ENCODE measurements around the gene HDLBP.

Gene HDLBP

GRCh38 chr2:241228081-241228859 lies 87.2 kb downstream of the HDLBP start:
- DNase-seq (ENCODE audit: low spot score), result no peak

GRCh38 chr2:241227594-241227993 lies 87.9 kb downstream of the HDLBP start:
- DNase-seq (ENCODE audit: low spot score), result no peak

- no peak for DNase-seq (ENCODE audit: low spot score)
Measured at GRCh38 chr2:241226723-241227572, 88.5 kb downstream of the HDLBP start.

- DNase-seq (ENCODE audit: low spot score), result no peak
Measured at GRCh38 chr2:241225983-241226382, 89.5 kb downstream of the HDLBP start.

GRCh38 chr2:241225545-241225944 lies 89.9 kb downstream of the HDLBP start:
- DNase-seq (ENCODE audit: low spot score), result no peak

- no peak for DNase-seq (ENCODE audit: low spot score)
Measured at GRCh38 chr2:241224851-241225438, 90.5 kb downstream of the HDLBP start.

- DNase-seq (ENCODE audit: low spot score), result peak; percentile 74
Measured at GRCh38 chr2:241224018-241224850, 91.2 kb downstream of the HDLBP start.

- no peak for DNase-seq (ENCODE audit: low spot score)
Measured at GRCh38 chr2:241223211-241224017, 92.1 kb downstream of the HDLBP start.

GRCh38 chr2:241219856-241220356 lies 95.6 kb downstream of the HDLBP start:
- no peak for DNase-seq (ENCODE audit: low spot score)

GRCh38 chr2:241219030-241219382 lies 96.5 kb downstream of the HDLBP start:
- no peak for DNase-seq (ENCODE audit: low spot score)

GRCh38 chr2:241218131-241219029 lies 97.1 kb downstream of the HDLBP start:
- peak; percentile 63 for DNase-seq (ENCODE audit: low spot score)

- peak; percentile 88 for DNase-seq (ENCODE audit: low spot score)
Measured at GRCh38 chr2:241217320-241218031, 98.0 kb downstream of the HDLBP start.

GRCh38 chr2:241216211-241216761 lies 99.2 kb downstream of the HDLBP start:
- DNase-seq (ENCODE audit: low spot score), result no peak

GRCh38 chr2:241215421-241215820 lies 100.1 kb downstream of the HDLBP start:
- no peak for DNase-seq (ENCODE audit: low spot score)

GRCh38 chr2:241214766-241215165 lies 100.7 kb downstream of the HDLBP start:
- no peak for DNase-seq (ENCODE audit: low spot score)

GRCh38 chr2:241214209-241214608 lies 101.3 kb downstream of the HDLBP start:
- no peak for DNase-seq (ENCODE audit: low spot score)

GRCh38 chr2:241213567-241213966 lies 101.9 kb downstream of the HDLBP start:
- DNase-seq (ENCODE audit: low spot score), result no peak

GRCh38 chr2:241213041-241213440 lies 102.4 kb downstream of the HDLBP start:
- no peak for DNase-seq (ENCODE audit: low spot score)

GRCh38 chr2:241211276-241211675 lies 104.2 kb downstream of the HDLBP start:
- DNase-seq (ENCODE audit: low spot score), result no peak

Data from AG08396 (cell line).